ENCODE data around the gene SPSB1. TPM values are rescaled to one million over a fixed set of nuclear protein-coding genes. Genes with fewer than 3 reads are reported as not detected.

SPSB1 gene
- total and polyA plus RNA-seq, 2 donors from 2014 or later = 12.7 to 25.9 TPM

- H3K9ac ChIP-seq (ENCODE audit: low read length in 3 of 3) = peak overlapping the region in 2 of 3 donors; percentile 34 to 59
- FAIRE-seq (no peak), DNase-seq (no peak)
- no peak for TF ChIP-seq CTCF (IDR thresholded peaks at IDR 0.05; ENCODE audit: borderline replicate concordance, extremely low read depth, insufficient read depth)
- peaks cover 0 to 2% (median 0%) of the 10 kb centered on the region in 3 donors for H3K36me3 ChIP-seq (ENCODE audit: control insufficient read depth in 2 of 3, insufficient read depth in 3 of 3, low read length in 3 of 3)
- H3K9me3 ChIP-seq (ENCODE audit: control insufficient read depth in 2 of 3, insufficient read depth in 1 of 3, low read length in 3 of 3) = no peaks in the 10 kb centered on the region
- no peak overlapping the region for H3K4me3 ChIP-seq (ENCODE audit: low read length in 3 of 3)
- peak overlapping the region; percentile 78 to 83 for H3K27ac ChIP-seq (ENCODE audit: low read depth in 2 of 2, low read length in 2 of 2)
- H3K27me3 ChIP-seq (ENCODE audit: control insufficient read depth, insufficient read depth, low read length) = no peaks in the 10 kb centered on the region
- intact Hi-C loops (cut with DNase I) = no loop called here
- peaks cover 7 to 18% (median 16%) of the 10 kb centered on the region in 3 donors for H3K4me1 ChIP-seq (ENCODE audit: control insufficient read depth in 2 of 3, insufficient read depth in 2 of 3, low read depth in 1 of 3, low read length in 3 of 3)
Observed at GRCh38 chr1:9303916-9304315, 11.2 kb downstream of the SPSB1 start.

- Histone ChIP-seq H3K9me3 (ENCODE audit: control insufficient read depth in 2 of 3, insufficient read depth in 1 of 3, low read length in 3 of 3) (no peaks in the 10 kb centered on the region), H3K27ac (ENCODE audit: low read depth in 2 of 2, low read length in 2 of 2) (no peak overlapping the region), H3K4me3 (ENCODE audit: low read length in 3 of 3) (no peak overlapping the region), H3K9ac (ENCODE audit: low read length in 3 of 3) (no peak overlapping the region), H3K36me3 (ENCODE audit: control insufficient read depth in 2 of 3, insufficient read depth in 3 of 3, low read length in 3 of 3) (peaks cover 0 to 2% (median 0%) of the 10 kb centered on the region in 3 donors), H3K27me3 (ENCODE audit: control insufficient read depth, insufficient read depth, low read length) (no peaks in the 10 kb centered on the region), H3K4me1 (ENCODE audit: control insufficient read depth in 2 of 3, insufficient read depth in 2 of 3, low read depth in 1 of 3, low read length in 3 of 3) (peaks cover 7 to 18% (median 16%) of the 10 kb centered on the region in 3 donors)
- no peak for DNase-seq
- TF ChIP-seq CTCF (IDR thresholded peaks at IDR 0.05; ENCODE audit: borderline replicate concordance, extremely low read depth, insufficient read depth) = no peak
- FAIRE-seq = no peak
- intact Hi-C loops (cut with DNase I) = no loop called here
Observed at GRCh38 chr1:9305216-9305615, 12.5 kb downstream of the SPSB1 start.

DNA sequence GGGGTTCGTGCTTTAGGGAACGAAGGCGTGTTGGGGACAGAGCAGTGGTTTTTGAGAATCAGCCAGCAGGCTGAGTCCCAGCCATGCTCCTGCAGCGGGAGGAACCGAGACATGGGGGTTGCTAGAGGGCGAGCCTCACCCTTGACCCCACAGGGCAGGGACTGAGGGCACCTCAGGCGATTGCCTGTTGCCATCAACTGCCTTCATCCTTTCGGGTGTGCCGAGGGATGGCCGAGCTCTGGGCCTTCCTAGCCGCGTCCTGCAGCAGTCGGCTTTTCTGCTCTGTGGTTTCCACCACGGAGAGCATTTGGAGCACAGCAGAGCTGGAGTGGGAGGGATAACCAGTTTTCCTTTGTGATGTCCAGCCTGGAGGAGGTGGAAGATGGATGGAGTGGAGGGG is 13.3 kb downstream of the SPSB1 start:
- Histone ChIP-seq H3K36me3 (ENCODE audit: control insufficient read depth in 2 of 3, insufficient read depth in 3 of 3, low read length in 3 of 3) (peaks cover 0 to under 1% (median 0%) of the 10 kb centered on the region in 3 donors), H3K27me3 (ENCODE audit: control insufficient read depth, insufficient read depth, low read length) (no peaks in the 10 kb centered on the region), H3K9me3 (ENCODE audit: control insufficient read depth in 2 of 3, insufficient read depth in 1 of 3, low read length in 3 of 3) (no peaks in the 10 kb centered on the region), H3K27ac (ENCODE audit: low read depth in 2 of 2, low read length in 2 of 2) (no peak overlapping the region), H3K4me3 (ENCODE audit: low read length in 3 of 3) (no peak overlapping the region), H3K9ac (ENCODE audit: low read length in 3 of 3) (no peak overlapping the region), H3K4me1 (ENCODE audit: control insufficient read depth in 2 of 3, insufficient read depth in 2 of 3, low read depth in 1 of 3, low read length in 3 of 3) (peaks cover 7 to 18% (median 16%) of the 10 kb centered on the region in 3 donors)
- FAIRE-seq (no peak), DNase-seq (no peak)
- no peak for TF ChIP-seq CTCF (IDR thresholded peaks at IDR 0.05; ENCODE audit: borderline replicate concordance, extremely low read depth, insufficient read depth)
- intact Hi-C loops (cut with DNase I) = no loop called here

DNA sequence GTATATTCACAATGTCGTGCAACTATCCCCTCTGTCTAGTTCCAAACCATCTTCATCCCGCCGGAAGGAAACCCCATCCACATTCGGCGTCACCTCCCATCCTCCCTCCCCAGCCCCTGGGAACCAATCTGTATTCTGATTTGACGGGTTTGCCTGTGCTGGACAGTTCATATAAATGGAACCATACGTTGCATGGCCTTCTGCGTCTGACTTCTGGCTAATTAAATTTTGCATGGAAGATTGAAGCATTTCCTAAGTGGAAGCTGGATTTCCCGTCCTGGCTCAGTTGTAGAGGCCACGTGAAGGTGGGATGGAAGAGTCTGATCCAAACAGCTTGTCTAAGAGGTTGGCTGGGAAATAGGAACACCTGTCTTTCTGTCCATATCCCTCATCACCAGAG is 14.6 kb downstream of the SPSB1 start:
- DNase-seq (no peak), FAIRE-seq (no peak)
- H3K27me3 ChIP-seq (ENCODE audit: control insufficient read depth, insufficient read depth, low read length) = no peaks in the 10 kb centered on the region
- H3K36me3 ChIP-seq (ENCODE audit: control insufficient read depth in 2 of 3, insufficient read depth in 3 of 3, low read length in 3 of 3) = no peaks in the 10 kb centered on the region
- no peak overlapping the region for H3K9ac ChIP-seq (ENCODE audit: low read length in 3 of 3)
- no peak overlapping the region for H3K4me3 ChIP-seq (ENCODE audit: low read length in 3 of 3)
- no peak overlapping the region for H3K27ac ChIP-seq (ENCODE audit: low read depth in 2 of 2, low read length in 2 of 2)
- intact Hi-C loops (cut with DNase I) = no loop called here
- no peaks in the 10 kb centered on the region for H3K9me3 ChIP-seq (ENCODE audit: control insufficient read depth in 2 of 3, insufficient read depth in 1 of 3, low read length in 3 of 3)
- H3K4me1 ChIP-seq (ENCODE audit: control insufficient read depth in 2 of 3, insufficient read depth in 2 of 3, low read depth in 1 of 3, low read length in 3 of 3) = peaks cover 7 to 17% (median 16%) of the 10 kb centered on the region in 3 donors
- TF ChIP-seq CTCF (IDR thresholded peaks at IDR 0.05; ENCODE audit: borderline replicate concordance, extremely low read depth, insufficient read depth) = no peak

Data from kidney (tissue), 14 donors.